Mesothelial cell of epicardium (in vitro differentiated cells): ENCODE measurements around the gene PIGZ. TPM values are rescaled to one million over a fixed set of nuclear protein-coding genes. Genes with fewer than 3 reads are reported as not detected.

Source experiments
- DNase-seq, 2 experiments: peaks; one replicate each; pipeline ENCODE4 v3.0.0; 2021; ENCODE audit warnings: low spot score in 2 of 2; ENCODE audit not compliant: unreplicated experiment in 2 of 2
- H3K27ac Mint-ChIP-seq: 2 replicates; pipeline ENCODE4 v1.8.0; 2021; ENCODE audit warnings: mixed read lengths
- H3K27me3 Mint-ChIP-seq: 2 replicates; pipeline ENCODE4 v1.8.0; 2021; ENCODE audit warnings: low read depth, mixed read lengths
- H3K36me3 Mint-ChIP-seq: 2 replicates; pipeline ENCODE4 v1.8.0; 2021; ENCODE audit warnings: mixed read lengths
- H3K4me1 Mint-ChIP-seq: 2 replicates; pipeline ENCODE4 v1.8.0; 2021; ENCODE audit warnings: mixed read lengths
- H3K4me3 Mint-ChIP-seq: 2 replicates; pipeline ENCODE4 v1.8.0; 2021; ENCODE audit warnings: mild to moderate bottlenecking, moderate library complexity, mixed read lengths
- H3K9me3 Mint-ChIP-seq: 2 replicates; pipeline ENCODE4 v1.8.0; 2021; ENCODE audit warnings: mixed read lengths
- total RNA-seq: library from RNA; stranded (reverse); gene quantifications from 3 replicates; pipeline ENCODE4 v1.2.1, GENCODE V29; 2021
- TF ChIP-seq, protein P1 (sequence below): fragments of 200-600 bp; sonication (generic); IDR thresholded peaks from one replicate; pipeline ENCODE4 v1.5.0; 2021; ENCODE audit warnings: antibody characterized with exemption; ENCODE audit not compliant: unreplicated experiment

PIGZ gene
- total RNA-seq, 1 donor from 2014 or later, result 0.74 TPM

DNA sequence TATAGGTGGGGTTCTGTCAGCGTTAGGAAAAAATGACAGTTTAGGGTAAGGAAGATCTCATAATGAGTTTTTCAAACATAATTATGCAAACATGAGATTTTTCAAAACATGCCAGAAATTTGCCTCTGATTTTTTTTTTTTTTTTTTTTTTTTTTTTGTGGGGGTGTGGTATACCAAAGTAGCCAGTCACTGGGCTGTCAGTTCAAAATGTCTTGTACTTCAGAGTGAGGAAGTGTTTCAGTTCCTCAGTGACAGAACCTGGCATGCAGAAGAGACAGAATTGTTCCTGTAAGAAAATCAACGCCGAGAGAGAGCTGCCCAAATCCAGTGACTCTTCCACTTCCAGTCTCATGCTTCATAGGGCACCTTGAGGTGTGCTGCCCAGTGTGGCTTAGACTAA, 36.0 kb downstream of the PIGZ start:
- Mint-ChIP-seq H3K27ac (no peak overlapping the region), H3K4me3 (no peak overlapping the region), H3K36me3 (peaks cover 46% of the 10 kb centered on the region), H3K4me1 (no peaks in the 10 kb centered on the region), H3K9me3 (no peaks in the 10 kb centered on the region), H3K27me3 (no peaks in the 10 kb centered on the region)
- TF ChIP-seq, protein P1, sequence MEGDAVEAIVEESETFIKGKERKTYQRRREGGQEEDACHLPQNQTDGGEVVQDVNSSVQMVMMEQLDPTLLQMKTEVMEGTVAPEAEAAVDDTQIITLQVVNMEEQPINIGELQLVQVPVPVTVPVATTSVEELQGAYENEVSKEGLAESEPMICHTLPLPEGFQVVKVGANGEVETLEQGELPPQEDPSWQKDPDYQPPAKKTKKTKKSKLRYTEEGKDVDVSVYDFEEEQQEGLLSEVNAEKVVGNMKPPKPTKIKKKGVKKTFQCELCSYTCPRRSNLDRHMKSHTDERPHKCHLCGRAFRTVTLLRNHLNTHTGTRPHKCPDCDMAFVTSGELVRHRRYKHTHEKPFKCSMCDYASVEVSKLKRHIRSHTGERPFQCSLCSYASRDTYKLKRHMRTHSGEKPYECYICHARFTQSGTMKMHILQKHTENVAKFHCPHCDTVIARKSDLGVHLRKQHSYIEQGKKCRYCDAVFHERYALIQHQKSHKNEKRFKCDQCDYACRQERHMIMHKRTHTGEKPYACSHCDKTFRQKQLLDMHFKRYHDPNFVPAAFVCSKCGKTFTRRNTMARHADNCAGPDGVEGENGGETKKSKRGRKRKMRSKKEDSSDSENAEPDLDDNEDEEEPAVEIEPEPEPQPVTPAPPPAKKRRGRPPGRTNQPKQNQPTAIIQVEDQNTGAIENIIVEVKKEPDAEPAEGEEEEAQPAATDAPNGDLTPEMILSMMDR, result no peak
- no peak for DNase-seq

DNA sequence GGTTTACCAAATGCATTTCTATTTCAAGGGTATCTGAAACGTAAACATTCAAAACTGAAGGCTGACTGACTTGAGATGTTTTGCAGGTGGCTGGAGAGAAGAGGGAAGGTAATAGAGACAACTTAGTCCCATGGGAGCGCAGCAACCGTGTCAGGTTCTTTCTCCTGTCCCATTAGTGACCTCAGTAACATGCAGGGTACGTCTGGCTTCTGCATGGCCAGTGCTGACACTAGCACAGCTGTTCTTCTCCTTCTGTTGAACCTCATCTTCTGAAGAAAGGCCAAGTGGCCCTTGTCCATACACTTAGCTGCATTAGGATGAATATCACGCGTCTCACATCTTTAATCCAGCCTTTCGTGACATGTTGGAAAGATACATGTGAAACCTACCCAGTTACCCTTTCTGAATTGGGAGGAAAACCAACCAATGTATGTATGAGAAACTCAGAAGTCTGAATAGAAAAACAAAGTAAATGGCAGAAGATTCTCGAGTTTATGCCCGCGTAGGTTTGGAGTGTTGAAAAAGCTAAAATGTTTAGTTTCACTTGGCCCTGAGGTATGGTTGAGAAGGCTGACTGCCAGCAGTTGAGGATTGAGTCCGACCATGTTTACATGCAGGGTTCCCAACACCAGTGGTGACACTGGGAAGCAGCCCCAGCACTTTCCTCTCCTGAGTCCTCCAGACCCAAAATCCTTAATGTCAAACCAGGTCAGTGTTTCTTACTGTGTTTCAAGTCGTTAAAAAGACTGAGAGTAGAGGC, 36.6 kb downstream of the PIGZ start:
- no peaks in the 10 kb centered on the region for H3K27me3 Mint-ChIP-seq
- DNase-seq, result no peak
- H3K4me1 Mint-ChIP-seq, result no peaks in the 10 kb centered on the region
- H3K27ac Mint-ChIP-seq, result no peak overlapping the region
- no peaks in the 10 kb centered on the region for H3K9me3 Mint-ChIP-seq
- H3K4me3 Mint-ChIP-seq, result no peak overlapping the region
- TF ChIP-seq, protein P1, result no peak
- H3K36me3 Mint-ChIP-seq, result peaks cover 40% of the 10 kb centered on the region

DNA sequence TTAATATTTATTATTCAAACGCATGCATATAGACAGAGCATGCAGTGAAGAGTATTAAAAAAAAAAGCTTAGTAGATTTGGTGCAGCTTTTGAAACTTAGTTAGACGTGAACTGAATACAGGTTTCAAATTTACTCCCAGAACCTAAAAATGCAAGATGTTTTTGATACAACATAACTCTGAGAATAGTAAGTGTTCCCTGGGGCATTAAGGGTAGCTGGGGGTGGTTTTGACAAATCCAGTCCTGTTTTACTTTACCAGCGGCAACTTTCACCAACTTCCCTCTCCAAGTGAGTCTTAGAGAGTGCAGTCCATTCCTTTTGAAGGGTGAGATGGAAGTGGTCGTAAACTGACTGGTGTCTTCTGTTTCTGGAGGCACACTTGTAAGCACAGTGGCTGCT, 37.5 kb downstream of the PIGZ start:
- TF ChIP-seq, protein P1, result no peak
- peaks cover 32% of the 10 kb centered on the region for H3K36me3 Mint-ChIP-seq
- H3K27me3 Mint-ChIP-seq, result no peaks in the 10 kb centered on the region
- no peaks in the 10 kb centered on the region for H3K4me1 Mint-ChIP-seq
- H3K27ac Mint-ChIP-seq, result no peak overlapping the region
- no peak for DNase-seq
- no peak overlapping the region for H3K4me3 Mint-ChIP-seq
- H3K9me3 Mint-ChIP-seq, result no peaks in the 10 kb centered on the region

DNA sequence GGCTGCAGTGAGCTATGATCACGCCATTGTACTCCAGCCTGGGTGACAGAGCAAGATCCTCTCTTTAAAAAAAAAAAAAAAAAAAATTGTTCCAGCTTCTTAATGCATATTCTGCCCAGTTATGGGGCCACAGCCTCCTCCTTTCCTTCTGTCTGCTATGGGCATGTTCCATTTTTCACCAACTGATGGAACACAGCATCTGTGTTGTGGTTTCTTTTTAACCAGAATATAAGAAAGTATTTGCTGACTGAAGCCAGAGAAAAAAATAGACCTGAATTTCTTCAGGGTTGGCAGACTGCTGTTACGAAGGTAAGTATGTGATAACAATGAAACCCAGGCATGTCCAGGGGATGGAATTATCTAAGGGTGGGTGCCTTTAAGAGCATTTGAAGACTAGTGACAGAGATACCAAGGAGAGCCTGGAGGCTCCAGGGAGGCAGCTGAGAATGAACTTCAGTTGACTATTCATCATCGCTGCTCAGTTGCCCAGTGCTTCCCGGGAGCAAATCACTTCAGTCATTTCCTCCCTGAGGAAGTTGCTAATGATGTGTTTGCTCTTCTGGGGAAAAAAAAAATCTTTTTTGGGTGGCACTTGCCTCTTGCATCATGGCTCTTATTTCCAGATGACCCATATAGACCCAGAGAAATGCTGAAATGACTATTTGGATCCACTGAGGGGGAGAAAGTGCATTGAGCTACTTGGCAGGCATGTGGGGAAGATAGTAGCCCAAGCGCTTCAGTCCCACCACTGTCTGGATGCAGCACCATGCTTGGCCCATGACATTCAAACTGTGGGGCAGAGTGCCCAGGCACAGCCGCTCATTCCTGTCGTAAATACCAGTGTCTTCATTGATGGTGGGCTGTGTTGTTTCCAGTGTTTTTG, 40.8 kb downstream of the PIGZ start:
- H3K4me3 Mint-ChIP-seq, result no peak overlapping the region
- no peaks in the 10 kb centered on the region for H3K4me1 Mint-ChIP-seq
- H3K9me3 Mint-ChIP-seq, result no peaks in the 10 kb centered on the region
- no peak overlapping the region for H3K27ac Mint-ChIP-seq
- H3K36me3 Mint-ChIP-seq, result peaks cover 19% of the 10 kb centered on the region
- DNase-seq, result no peak
- no peaks in the 10 kb centered on the region for H3K27me3 Mint-ChIP-seq
- TF ChIP-seq, protein P1, result no peak

DNA sequence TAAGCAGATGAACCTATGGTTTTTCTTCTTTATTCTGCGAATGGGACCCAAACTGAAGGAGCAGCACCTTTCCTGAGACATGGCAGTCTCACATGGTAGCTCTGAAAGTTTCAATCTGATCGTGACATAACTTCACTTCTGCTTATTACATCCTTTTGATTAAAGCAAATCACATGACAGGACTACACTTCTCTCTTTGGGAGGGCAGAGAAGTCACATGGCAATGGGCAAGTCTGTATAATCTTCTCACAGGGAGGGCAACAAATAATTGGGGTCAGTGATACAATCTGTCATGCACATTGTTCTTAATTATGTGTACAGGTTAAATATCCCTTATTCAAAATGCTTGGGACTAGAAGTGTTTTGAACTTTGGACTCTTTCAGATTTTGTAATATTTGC, 47.9 kb downstream of the PIGZ start:
- TF ChIP-seq, protein P1, result no peak
- H3K36me3 Mint-ChIP-seq, result peaks cover 14% of the 10 kb centered on the region
- H3K4me3 Mint-ChIP-seq, result no peak overlapping the region
- peaks cover 9% of the 10 kb centered on the region for H3K9me3 Mint-ChIP-seq
- H3K27me3 Mint-ChIP-seq, result no peaks in the 10 kb centered on the region
- H3K4me1 Mint-ChIP-seq, result no peaks in the 10 kb centered on the region
- no peak overlapping the region for H3K27ac Mint-ChIP-seq
- DNase-seq, result no peak
